IMR-90 (cell line): ENCODE data around the gene WNK3. TPM values are rescaled to one million over a fixed set of nuclear protein-coding genes. Genes with fewer than 3 reads are reported as not detected.

Experiments used
- ATAC-seq: fragments of 200-7000 bp; cut with Tn5 transposase; 2 replicates; pipeline ENCODE4 v1.9.1; 2020; ENCODE audit warnings: low read depth, mild to moderate bottlenecking, moderate library complexity
- BruUV-seq: library from RNA; stranded (reverse); fragments of 400-500 nt; replicated peaks from 2 replicates; lab custom pipeline; 2021; lab: Mats Ljungman, UMichigan
- CTCF ChIA-PET: fragments of 300-600 bp; formaldehyde crosslinking; extraction: SDS; loops from one replicate; lab custom pipeline; 2021; ENCODE audit warnings: antibody characterized with exemption; lab: Yijun Ruan, JAX
- POLR2A ChIA-PET: fragments of 300-600 bp; sonication (Branson Sonifier 250); formaldehyde crosslinking; loops from one replicate; lab custom pipeline; 2022; ENCODE audit warnings: antibody characterized with exemption; ENCODE audit not compliant: unreplicated experiment; lab: Charles Lee
- DNase-seq: peaks from one replicate; pipeline ENCODE4 v3.0.0; 2013
- H2AFZ ChIP-seq: replicated peaks from 2 replicates; pipeline ENCODE3; 2013; ENCODE audit warnings: low read length, mild to moderate bottlenecking; ENCODE audit not compliant: poor library complexity
- H2AK5ac ChIP-seq: 2 replicates; pipeline ENCODE4 v1.6.1; 2013; ENCODE audit warnings: low read depth, low read length, inconsistent platforms
- H2AK9ac ChIP-seq: replicated peaks from 2 replicates; pipeline ENCODE3; 2013; ENCODE audit warnings: mild to moderate bottlenecking, low read depth, low read length, moderate library complexity; ENCODE audit not compliant: poor library complexity
- H2BK120ac ChIP-seq: 2 replicates; pipeline ENCODE4 v1.6.1; 2013; ENCODE audit warnings: low read depth, low read length, inconsistent platforms
- H2BK15ac ChIP-seq: 3 replicates; pipeline ENCODE4 v1.6.1; 2013; ENCODE audit warnings: low read depth, low read length, inconsistent platforms
- H2BK20ac ChIP-seq: 2 replicates; pipeline ENCODE4 v1.6.1; 2013; ENCODE audit warnings: low read depth, mild to moderate bottlenecking, inconsistent platforms, low read length, moderate library complexity
- H2BK5ac ChIP-seq: 2 replicates; pipeline ENCODE4 v1.6.1; 2013; ENCODE audit warnings: mild to moderate bottlenecking, low read depth, low read length, inconsistent platforms; ENCODE audit not compliant: poor library complexity, severe bottlenecking
- H3K14ac ChIP-seq: replicated peaks from 2 replicates; pipeline ENCODE4 v1.6.1; 2013; ENCODE audit warnings: low read depth, low read length, inconsistent platforms
- H3K18ac ChIP-seq: 2 replicates; pipeline ENCODE4 v1.6.1; 2013; ENCODE audit warnings: low read depth, low read length, control low read depth
- H3K23ac ChIP-seq: 2 replicates; pipeline ENCODE4 v1.6.1; 2013; ENCODE audit warnings: low read depth, low read length, inconsistent platforms
- H3K27ac ChIP-seq: 2 replicates; pipeline ENCODE4 v1.5.1; 2013; ENCODE audit warnings: mild to moderate bottlenecking, control low read depth, low read length; ENCODE audit not compliant: insufficient read depth
- H3K27me3 ChIP-seq: 2 replicates; pipeline ENCODE4 v1.6.1; 2013; ENCODE audit warnings: low read length; ENCODE audit not compliant: control insufficient read depth, insufficient read depth
- H3K36me3 ChIP-seq: 2 replicates; pipeline ENCODE4 v1.6.1; 2013; ENCODE audit warnings: low read length, mixed read lengths; ENCODE audit not compliant: control insufficient read depth, insufficient read depth
- H3K4ac ChIP-seq: 2 replicates; pipeline ENCODE4 v1.6.1; 2013; ENCODE audit warnings: low read depth, low read length, inconsistent platforms
- H3K4me1 ChIP-seq: 2 replicates; pipeline ENCODE4 v1.6.1; 2013; ENCODE audit warnings: low read length, mixed read lengths; ENCODE audit not compliant: control insufficient read depth, insufficient read depth
- H3K4me2 ChIP-seq: 2 replicates; pipeline ENCODE4 v1.6.1; 2013; ENCODE audit warnings: low read depth, mild to moderate bottlenecking, control low read depth, low read length, moderate library complexity
- H3K4me3 ChIP-seq: 2 replicates; pipeline ENCODE4 v1.5.1; 2013; ENCODE audit warnings: low read depth, mild to moderate bottlenecking, control low read depth, low read length, moderate library complexity; ENCODE audit not compliant: insufficient read depth
- H3K56ac ChIP-seq: 2 replicates; pipeline ENCODE4 v1.6.1; 2013; ENCODE audit warnings: low read length, inconsistent platforms; ENCODE audit not compliant: insufficient read depth; ENCODE audit errors: extremely low read depth
- H3K79me1 ChIP-seq, 2 experiments: 2 replicates each; pipeline ENCODE4 v1.6.1; 2013; ENCODE audit warnings: low read length in 2 of 2, inconsistent platforms in 1 of 2, low read depth in 1 of 2
- H3K9ac ChIP-seq: 2 replicates; pipeline ENCODE4 v1.6.1; 2013; ENCODE audit warnings: low read depth, low read length, control low read depth
- H3K9me1 ChIP-seq: 2 replicates; pipeline ENCODE4 v1.6.1; 2013; ENCODE audit warnings: low read length, inconsistent platforms; ENCODE audit not compliant: insufficient read depth
- H3K9me3 ChIP-seq: 2 replicates; pipeline ENCODE4 v1.6.1; 2013; ENCODE audit warnings: low read length; ENCODE audit not compliant: control insufficient read depth, insufficient read depth
- H4K20me1 ChIP-seq: 2 replicates; pipeline ENCODE4 v1.6.1; 2013; ENCODE audit warnings: low read length, inconsistent platforms; ENCODE audit not compliant: insufficient read depth
- H4K5ac ChIP-seq: 2 replicates; pipeline ENCODE4 v1.6.1; 2013; ENCODE audit warnings: mild to moderate bottlenecking, low read depth, low read length, control low read depth
- H4K8ac ChIP-seq, 2 experiments: 2 replicates each; pipeline ENCODE4 v1.6.1; 2013; ENCODE audit warnings: low read depth in 2 of 2, low read length in 2 of 2, control low read depth in 1 of 2, inconsistent platforms in 1 of 2
- H4K91ac ChIP-seq: 2 replicates; pipeline ENCODE4 v1.6.1; 2013; ENCODE audit warnings: low read depth, low read length, inconsistent platforms; ENCODE audit not compliant: insufficient read depth
- BHLHE40 ChIP-seq: fragments of 150-350 bp; IDR thresholded peaks from 2 replicates; pipeline ENCODE4 v1.6.1; 2016; ENCODE audit warnings: mild to moderate bottlenecking, low read depth, low read length
- CEBPB ChIP-seq: IDR thresholded peaks from 2 replicates; pipeline ENCODE4 v1.6.1; 2012; ENCODE audit warnings: low read depth, low read length, improper control_type of control experiment
- CHD1 ChIP-seq: IDR thresholded peaks from 2 replicates; pipeline ENCODE4 v1.6.1; 2012; ENCODE audit warnings: low read depth, low read length, improper control_type of control experiment
- CTCF ChIP-seq: conservative IDR thresholded peaks from 2 replicates; pipeline ENCODE4 v1.5.1; 2012; ENCODE audit warnings: mild to moderate bottlenecking, low read depth, low read length, improper control_type of control experiment
- FOS ChIP-seq: fragments of 150-350 bp; IDR thresholded peaks from 2 replicates; pipeline ENCODE4 v1.6.1; 2016; ENCODE audit warnings: low read depth, low read length
- MAFK ChIP-seq: IDR thresholded peaks from 2 replicates; pipeline ENCODE4 v1.6.1; 2012; ENCODE audit warnings: low read depth, low read length, improper control_type of control experiment
- MAZ ChIP-seq: IDR thresholded peaks from 2 replicates; pipeline ENCODE4 v1.6.1; 2012; ENCODE audit warnings: low read depth, mild to moderate bottlenecking, low read length, improper control_type of control experiment, moderate library complexity, borderline replicate concordance
- MXI1 ChIP-seq: IDR thresholded peaks from 2 replicates; pipeline ENCODE4 v1.6.1; 2012; ENCODE audit warnings: low read depth, mild to moderate bottlenecking, low read length, moderate library complexity, borderline replicate concordance
- NFE2L2 ChIP-seq: fragments of 150-350 bp; IDR thresholded peaks from 2 replicates; pipeline ENCODE4 v1.6.1; 2016; ENCODE audit warnings: low read depth, mild to moderate bottlenecking, low read length
- POLR2A ChIP-seq: IDR thresholded peaks from 2 replicates; pipeline ENCODE4 v1.6.1; 2012; ENCODE audit warnings: mild to moderate bottlenecking, low read depth, low read length
- RAD21 ChIP-seq: IDR thresholded peaks from 2 replicates; pipeline ENCODE4 v1.6.1; 2012; ENCODE audit warnings: low read length, improper control_type of control experiment
- RCOR1 ChIP-seq: IDR thresholded peaks from 2 replicates; pipeline ENCODE4 v1.6.1; 2012; ENCODE audit warnings: mild to moderate bottlenecking, low read length, improper control_type of control experiment; ENCODE audit not compliant: insufficient replicate concordance
- RFX5 ChIP-seq: IDR thresholded peaks from 2 replicates; pipeline ENCODE4 v1.8.0; 2012; ENCODE audit warnings: low read depth, mild to moderate bottlenecking, low read length, moderate library complexity
- SMC3 ChIP-seq: fragments of 150-350 bp; IDR thresholded peaks from 2 replicates; pipeline ENCODE4 v1.6.1; 2016; ENCODE audit warnings: low read depth, mild to moderate bottlenecking, antibody characterized with exemption, low read length, moderate library complexity
- USF2 ChIP-seq: fragments of 150-350 bp; IDR thresholded peaks from 2 replicates; pipeline ENCODE4 v1.6.1; 2017; ENCODE audit warnings: mild to moderate bottlenecking, antibody characterized with exemption, low read length, low read depth
- WGBS, 2 experiments: methylation state at CpG; one replicate each; pipeline versions ENCODE4 v1.1.5 to v1.1.7; 2013; ENCODE audit warnings: missing lambda C conversion rate in 2 of 2; ENCODE audit not compliant: insufficient read length in 1 of 2; ENCODE audit errors: extremely low coverage in 2 of 2; 5-methylcytosine and 5-hydroxymethylcytosine counted together
- dilution Hi-C: fragments of 300-500 bp; cut with HindIII; formaldehyde crosslinking; loops from one replicate; pipeline ENCODE4 v1.14.3; 2018; ENCODE audit warnings: low sequenced_read_pairs; ENCODE audit not compliant: unreplicated experiment
- in situ Hi-C: fragments of 300-500 bp; cut with MboI; formaldehyde crosslinking; loops from 3 replicates; pipeline ENCODE4 v1.14.3; 2019; ENCODE audit warnings: low sequenced_read_pairs, inconsistent platforms, mixed read lengths
- intact Hi-C: fragments of 100-400 bp; cut with micrococcal nuclease; formaldehyde crosslinking; loops from 2 replicates; pipeline ENCODE4 v1.10.0; 2022
- polyA plus RNA-seq, 3 experiments: library from polyadenylated mRNA; depleted of rRNA; stranded (reverse); fragments of >200 nt; gene quantifications; 2 replicates each; pipeline ENCODE4 v1.2.3, GENCODE V29; 2012; ENCODE audit warnings: low replicate concordance in 1 of 3
- total RNA-seq: library from RNA; depleted of rRNA; stranded (reverse); fragments of >200 nt; gene quantifications from 2 replicates; pipeline ENCODE4 v1.2.3, GENCODE V29; 2012
- TF ChIP-seq, protein P1 (sequence below): fragments of 150-350 bp; IDR thresholded peaks from 2 replicates; pipeline ENCODE4 v1.6.1; 2016; ENCODE audit warnings: low read depth, mild to moderate bottlenecking, low read length, moderate library complexity, borderline replicate concordance

Gene WNK3
- total and polyA plus RNA-seq, 2 of the 4 experiments (the other 2 are of a cell fraction), result 0.15 to 1.4 TPM

DNA sequence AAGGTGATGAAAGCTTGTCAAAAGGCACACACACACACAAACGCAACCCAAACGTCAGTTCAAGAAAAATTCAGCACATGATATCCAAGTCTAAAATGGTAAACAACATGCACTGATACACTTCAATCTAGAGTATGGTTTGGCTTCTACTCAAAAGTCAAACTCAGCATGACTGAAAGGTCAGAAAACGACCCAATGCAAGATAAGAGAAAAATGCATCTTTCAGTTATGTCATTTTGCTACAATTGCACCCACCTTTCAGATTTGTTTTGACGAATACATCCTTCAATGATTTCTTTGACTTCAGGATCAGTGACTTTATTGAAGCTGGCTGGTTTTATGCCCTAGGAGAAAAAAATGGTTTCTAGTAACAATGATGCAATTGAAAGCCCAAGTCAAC is 56.3 kb downstream of the WNK3 start:
- CTCF ChIA-PET, result no interaction called here
- DNase-seq (no peak), ATAC-seq (no peak)
- intact Hi-C loops (no loop called here), dilution Hi-C loops (no loop called here), in situ Hi-C loops (no loop called here)
- Histone ChIP-seq H2AFZ (no peak overlapping the region), H3K9me3 (no peaks in the 10 kb centered on the region), H3K4me2 (no peak overlapping the region), H3K23ac (no peak overlapping the region), H2BK120ac (no peak overlapping the region), H4K8ac (no peak overlapping the region), H2BK15ac (no peak overlapping the region), H3K9ac (no peak overlapping the region), H3K79me1 (no peaks in the 10 kb centered on the region), H4K5ac (no peak overlapping the region), H3K18ac (no peak overlapping the region), H2AK9ac (no peak overlapping the region), H3K4me3 (no peak overlapping the region), H3K14ac (no peak overlapping the region), H3K27me3 (no peaks in the 10 kb centered on the region), H4K91ac (no peak overlapping the region), H3K36me3 (no peaks in the 10 kb centered on the region), H3K9me1 (no peaks in the 10 kb centered on the region), H4K20me1 (no peaks in the 10 kb centered on the region), H2AK5ac (no peak overlapping the region), H3K27ac (no peak overlapping the region), H3K4me1 (no peaks in the 10 kb centered on the region), H3K56ac (no peak overlapping the region), H3K4ac (no peak overlapping the region), H2BK20ac (no peak overlapping the region), H2BK5ac (no peak overlapping the region)
- BruUV-seq, result no TSS peak
- TF ChIP-seq CHD1, result no peak
- no peak for TF ChIP-seq NFE2L2
- TF ChIP-seq MAZ, result no peak
- no peak for TF ChIP-seq BHLHE40
- TF ChIP-seq, protein P1, sequence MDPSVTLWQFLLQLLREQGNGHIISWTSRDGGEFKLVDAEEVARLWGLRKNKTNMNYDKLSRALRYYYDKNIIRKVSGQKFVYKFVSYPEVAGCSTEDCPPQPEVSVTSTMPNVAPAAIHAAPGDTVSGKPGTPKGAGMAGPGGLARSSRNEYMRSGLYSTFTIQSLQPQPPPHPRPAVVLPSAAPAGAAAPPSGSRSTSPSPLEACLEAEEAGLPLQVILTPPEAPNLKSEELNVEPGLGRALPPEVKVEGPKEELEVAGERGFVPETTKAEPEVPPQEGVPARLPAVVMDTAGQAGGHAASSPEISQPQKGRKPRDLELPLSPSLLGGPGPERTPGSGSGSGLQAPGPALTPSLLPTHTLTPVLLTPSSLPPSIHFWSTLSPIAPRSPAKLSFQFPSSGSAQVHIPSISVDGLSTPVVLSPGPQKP, result no peak
- no peak for TF ChIP-seq POLR2A
- no peak for TF ChIP-seq RFX5
- no peak for TF ChIP-seq USF2
- TF ChIP-seq RCOR1, result no peak
- no peak for TF ChIP-seq RAD21
- no peak for TF ChIP-seq MAFK
- TF ChIP-seq SMC3, result no peak
- TF ChIP-seq FOS, result no peak
- TF ChIP-seq MXI1, result no peak
- TF ChIP-seq CTCF, result no peak
- no peak for TF ChIP-seq CEBPB
- POLR2A ChIA-PET, result no interaction called here
- WGBS, 2 experiments, result no CpG with 5 or more reads among the region's 4 CpGs
